GM12878 (cell line): ENCODE results near the gene DGLUCY. TPM values are rescaled to one million over a fixed set of nuclear protein-coding genes. Genes with fewer than 3 reads are reported as not detected.

ENCODE experiments used
- ATAC-seq: fragments of 200-7000 bp; cut with Tn5 transposase; 3 replicates; pipeline ENCODE4 v1.9.1; 2020; ENCODE audit warnings: mild to moderate bottlenecking, moderate library complexity
- BruUV-seq: library from RNA; stranded (reverse); fragments of 400-500 nt; replicated peaks from 2 replicates; lab custom pipeline; 2021; lab: Mats Ljungman, UMichigan
- CTCF ChIA-PET: fragments of 300-600 bp; sonication (Branson Sonifier 250); formaldehyde crosslinking; extraction: SDS; loops from one replicate; lab custom pipeline; 2021; ENCODE audit warnings: inconsistent platforms; lab: Yijun Ruan, JAX
- POLR2A ChIA-PET: fragments of 350-600 bp; formaldehyde crosslinking; extraction: SDS; loops from one replicate; lab custom pipeline; 2021; ENCODE audit warnings: inconsistent platforms; lab: Charles Lee
- RAD21 ChIA-PET: fragments of 300-600 bp; sonication (Branson Sonifier 250); formaldehyde crosslinking; loops from one replicate; lab custom pipeline; 2023; ENCODE audit warnings: antibody characterized with exemption; ENCODE audit not compliant: unreplicated experiment; lab: Charles Lee
- SMC1A ChIA-PET: fragments of 300-600 bp; sonication (Branson Sonifier 250); formaldehyde crosslinking; loops from one replicate; lab custom pipeline; 2023; ENCODE audit not compliant: unreplicated experiment, uncharacterized antibody; lab: Charles Lee
- DNase-seq: peaks from one replicate; pipeline ENCODE4 v3.0.0-alpha.2; 2011; ENCODE audit warnings: low read depth, low spot score
- FAIRE-seq: peaks from 3 replicates; lab custom pipeline; 2011; peaks lifted over from hg19 to GRCh38; lab: Jason Lieb, UNC
- H2AFZ ChIP-seq: 2 replicates; pipeline ENCODE4 v1.6.0; 2011; ENCODE audit warnings: low read depth, low read length, control low read depth; ENCODE audit not compliant: control insufficient read depth
- H3K27ac ChIP-seq: 2 replicates; pipeline ENCODE4 v1.5.1; 2011; ENCODE audit warnings: control low read depth; ENCODE audit not compliant: control insufficient read depth, insufficient read depth
- H3K27me3 ChIP-seq, 2 experiments: replicated peaks in 1 of 2; 2 replicates each; pipeline versions ENCODE4 v1.6.0 to v1.6.1; 2011; ENCODE audit warnings: low read length in 1 of 2; ENCODE audit not compliant: control insufficient read depth in 2 of 2, insufficient read depth in 2 of 2
- H3K36me3 ChIP-seq, 2 experiments: 2 replicates each; pipeline ENCODE4 v1.5.1; 2011; ENCODE audit warnings: low read length in 1 of 2; ENCODE audit not compliant: control insufficient read depth in 2 of 2, insufficient read depth in 2 of 2
- H3K4me1 ChIP-seq: 2 replicates; pipeline ENCODE4 v1.6.1; 2011; ENCODE audit warnings: mild to moderate bottlenecking, low read length, moderate library complexity, mixed read lengths; ENCODE audit not compliant: control insufficient read depth, insufficient read depth
- H3K4me2 ChIP-seq: 2 replicates; pipeline ENCODE4 v1.6.0; 2011; ENCODE audit warnings: control low read depth; ENCODE audit not compliant: control insufficient read depth, insufficient read depth
- H3K4me3 ChIP-seq: fragments of 200-600 bp; sonication (generic); 2 replicates; pipeline ENCODE4 v1.5.1; 2016
- H3K79me2 ChIP-seq: 2 replicates; pipeline ENCODE4 v1.6.0; 2011; ENCODE audit warnings: low read length; ENCODE audit not compliant: control insufficient read depth, insufficient read depth
- H3K9ac ChIP-seq: 2 replicates; pipeline ENCODE4 v1.8.0; 2011; ENCODE audit warnings: low read length, control low read depth, mixed read lengths; ENCODE audit not compliant: control insufficient read depth, insufficient read depth
- H3K9me3 ChIP-seq: replicated peaks from 3 replicates; pipeline ENCODE4 v1.5.1; 2011; ENCODE audit warnings: mild to moderate bottlenecking, low read length; ENCODE audit not compliant: control insufficient read depth, insufficient read depth
- H4K20me1 ChIP-seq: 2 replicates; pipeline ENCODE4 v1.6.0; 2011; ENCODE audit not compliant: control insufficient read depth, insufficient read depth
- ASH2L ChIP-seq: fragments of 300-600, 200-600 bp; sonication (generic); IDR thresholded peaks from 2 replicates; pipeline ENCODE4 v1.6.1; 2017; ENCODE audit warnings: low read depth, mild to moderate bottlenecking, borderline replicate concordance
- BCL3 ChIP-seq: IDR thresholded peaks from 2 replicates; pipeline ENCODE4 v1.6.1; 2011; ENCODE audit warnings: borderline replicate concordance, low read depth, mild to moderate bottlenecking, moderate library complexity, low read length; ENCODE audit not compliant: insufficient read depth, poor library complexity, severe bottlenecking
- CHD1 ChIP-seq: IDR thresholded peaks from 2 replicates; pipeline ENCODE4 v1.6.1; 2012; ENCODE audit warnings: low read depth, low read length, improper control_type of control experiment
- E2F4 ChIP-seq: IDR thresholded peaks from 2 replicates; pipeline ENCODE4 v1.6.1; 2012; ENCODE audit warnings: low read depth, low read length, improper control_type of control experiment
- FOS ChIP-seq: IDR thresholded peaks from 3 replicates; pipeline ENCODE4 v1.6.1; 2011; ENCODE audit warnings: borderline replicate concordance; ENCODE audit not compliant: insufficient read length; ENCODE audit errors: extremely low read depth
- HDAC2 ChIP-seq: fragments of 200-600 bp; sonication (generic); IDR thresholded peaks from 2 replicates; pipeline ENCODE4 v1.6.1; 2017
- IKZF2 ChIP-seq, 2 experiments: fragments of 450-650 bp; IDR thresholded peaks; 2 replicates each; pipeline ENCODE4 v1.6.1; 2017; ENCODE audit warnings: mild to moderate bottlenecking in 2 of 2, moderate library complexity in 2 of 2
- IRF4 ChIP-seq: IDR thresholded peaks from 2 replicates; pipeline ENCODE4 v1.6.1; 2011; ENCODE audit warnings: low read depth, low read length
- MEF2A ChIP-seq: IDR thresholded peaks from 2 replicates; pipeline ENCODE4 v1.6.1; 2011; ENCODE audit warnings: low read depth, mild to moderate bottlenecking, low read length, moderate library complexity; ENCODE audit not compliant: insufficient read depth
- MXI1 ChIP-seq: fragments of 150-350 bp; IDR thresholded peaks from 2 replicates; pipeline ENCODE4 v1.6.1; 2011; ENCODE audit warnings: low read depth, mild to moderate bottlenecking, inconsistent platforms, low read length, improper control_type of control experiment
- POU2F2 ChIP-seq: IDR thresholded peaks from 3 replicates; pipeline ENCODE4 v1.6.1; 2011; ENCODE audit warnings: low read depth, mild to moderate bottlenecking, low read length, borderline replicate concordance
- RB1 ChIP-seq: fragments of 450-650 bp; formaldehyde crosslinking; IDR thresholded peaks from 2 replicates; pipeline ENCODE4 v1.6.1; 2017; ENCODE audit warnings: mild to moderate bottlenecking, borderline replicate concordance
- SRF ChIP-seq, 2 experiments: IDR thresholded peaks; 2 replicates each; pipeline ENCODE4 v1.6.1; 2011; ENCODE audit warnings: low read depth in 2 of 2, low read length in 2 of 2, mild to moderate bottlenecking in 1 of 2, moderate library complexity in 1 of 2
- ZBTB40 ChIP-seq: fragments of 450-650 bp; IDR thresholded peaks from 2 replicates; pipeline ENCODE4 v1.6.1; 2016; ENCODE audit warnings: mild to moderate bottlenecking, moderate library complexity, borderline replicate concordance
- ZNF622 ChIP-seq: fragments of 450-650 bp; IDR thresholded peaks from 2 replicates; pipeline ENCODE4 v1.6.1; 2017; ENCODE audit warnings: mild to moderate bottlenecking, inconsistent platforms
- WGBS: methylation state at CpG from one replicate; pipeline ENCODE4 v1.1.6; 2016; ENCODE audit warnings: low lambda C conversion rate; ENCODE audit not compliant: insufficient replicate concordance, insufficient coverage; ENCODE audit errors: missing lambda C conversion rate; 5-methylcytosine and 5-hydroxymethylcytosine counted together
- in situ Hi-C: fragments of 300-500 bp; cut with MboI; formaldehyde crosslinking; loops from 9 replicates; pipeline ENCODE4 v1.14.3; 2018; ENCODE audit warnings: mixed read lengths
- intact Hi-C: fragments of 100-400 bp; cut with micrococcal nuclease; formaldehyde crosslinking; loops from one replicate; pipeline ENCODE4 v1.14.2; 2022; ENCODE audit not compliant: unreplicated experiment
- polyA plus RNA-seq, 11 experiments: library from polyadenylated mRNA; depleted of rRNA in 4 of 11; unstranded in 6 of 11; stranded (reverse) in 5 of 11; fragments of >200 nt; fragmentation: Nextera tagmentation in 4 of 11; fragmentation: Illumina TruSeq in 1 of 11; extraction: Ambion mirVana in 4 of 11; extraction: Trizol in 1 of 11; gene quantifications; 1 replicate in 1 of 11; 2 replicates in 10 of 11; pipeline versions ENCODE4 v1.2.1 to v1.2.3, GENCODE V29; 2011 to 2016; ENCODE audit warnings: inconsistent platforms in 2 of 11, missing spikeins in 2 of 11, low read depth in 1 of 11
- total RNA-seq, 4 experiments: library from RNA; depleted of rRNA in 3 of 4; stranded (reverse); fragments of >200 nt in 3 of 4; fragmentation: Illumina TruSeq in 1 of 4; extraction: Trizol in 1 of 4; gene quantifications; 2 replicates each; pipeline versions ENCODE4 v1.2.1 to v1.2.3, GENCODE V29; 2013 to 2021
- TF ChIP-seq, protein P1 (sequence below): fragments of 450-650 bp; IDR thresholded peaks from 2 replicates; pipeline ENCODE4 v1.6.1; 2017; ENCODE audit warnings: mild to moderate bottlenecking, low read depth, inconsistent platforms; ENCODE audit not compliant: poor library complexity, severe bottlenecking

The DGLUCY gene
- total and polyA plus RNA-seq, 10 of the 15 experiments (the other 5 are each of a cell fraction or from before 2014, with no cell fraction given): 15.0 to 70.3 (median 55.1) TPM

DNA sequence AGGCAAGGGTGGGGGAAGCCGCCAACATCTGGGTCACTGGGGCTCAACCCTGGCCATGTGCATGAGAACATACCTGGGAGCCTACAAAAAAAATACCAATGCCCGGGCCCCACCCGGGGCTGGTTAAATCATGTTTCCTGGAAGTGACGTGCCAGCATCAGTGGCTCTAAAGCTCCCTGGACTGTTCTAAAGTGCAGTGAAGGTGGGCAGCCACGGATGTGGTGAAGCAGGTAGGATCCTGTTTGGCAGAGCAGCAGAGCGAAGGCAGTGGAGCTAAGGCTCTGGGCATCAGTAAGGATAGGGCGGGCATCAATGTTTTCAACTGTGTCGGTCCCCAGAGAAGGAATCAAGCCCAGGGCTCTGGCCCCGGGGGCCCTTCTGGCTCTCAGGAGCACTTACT is 131.2 kb downstream of the DGLUCY start:
- Histone ChIP-seq H2AFZ (no peak overlapping the region), H3K4me1 (peaks cover 37% of the 10 kb centered on the region), H3K9ac (no peak overlapping the region), H3K9me3 (no peaks in the 10 kb centered on the region), H3K4me3 (no peak overlapping the region), H4K20me1 (no peaks in the 10 kb centered on the region), H3K36me3 (no peaks in the 10 kb centered on the region; a peak in 1 of 4 replicates), H3K27me3 (no peaks in the 10 kb centered on the region)
- WGBS: 94% methylated on average over 9 of the region's 9 CpGs
- no TSS peak for BruUV-seq
- SMC1A ChIA-PET: interaction anchor here (0.8 to 9.8 kb wide), 6 partner anchors 11 to 171 kb away, joined by 3 to 142 read pairs (median 6); no protein-coding TSS in a partner anchor
- RAD21 ChIA-PET: interaction anchor here (1.0 to 5.2 kb wide), 3 partner anchors 13 to 68 kb away, joined by 3 to 90 read pairs (median 6); no protein-coding TSS in a partner anchor
- ATAC-seq (no peak), DNase-seq (no peak)
- in situ Hi-C loops: no loop called here
- TF ChIP-seq MXI1 (no peak), E2F4 (no peak), POU2F2 (no peak), BCL3 (no peak), ZNF622 (no peak), ASH2L (no peak), IRF4 (no peak), SRF (IDR thresholded peaks at IDR 0.05; ENCODE audit: low read depth in 2 of 2, low read length in 2 of 2) (no peak), HDAC2 (no peak), FOS (no peak), IKZF2 (IDR thresholded peaks at IDR 0.05) (no peak), ZBTB40 (no peak), MEF2A (no peak), CHD1 (no peak), RB1 (no peak)
- TF ChIP-seq, protein P1, sequence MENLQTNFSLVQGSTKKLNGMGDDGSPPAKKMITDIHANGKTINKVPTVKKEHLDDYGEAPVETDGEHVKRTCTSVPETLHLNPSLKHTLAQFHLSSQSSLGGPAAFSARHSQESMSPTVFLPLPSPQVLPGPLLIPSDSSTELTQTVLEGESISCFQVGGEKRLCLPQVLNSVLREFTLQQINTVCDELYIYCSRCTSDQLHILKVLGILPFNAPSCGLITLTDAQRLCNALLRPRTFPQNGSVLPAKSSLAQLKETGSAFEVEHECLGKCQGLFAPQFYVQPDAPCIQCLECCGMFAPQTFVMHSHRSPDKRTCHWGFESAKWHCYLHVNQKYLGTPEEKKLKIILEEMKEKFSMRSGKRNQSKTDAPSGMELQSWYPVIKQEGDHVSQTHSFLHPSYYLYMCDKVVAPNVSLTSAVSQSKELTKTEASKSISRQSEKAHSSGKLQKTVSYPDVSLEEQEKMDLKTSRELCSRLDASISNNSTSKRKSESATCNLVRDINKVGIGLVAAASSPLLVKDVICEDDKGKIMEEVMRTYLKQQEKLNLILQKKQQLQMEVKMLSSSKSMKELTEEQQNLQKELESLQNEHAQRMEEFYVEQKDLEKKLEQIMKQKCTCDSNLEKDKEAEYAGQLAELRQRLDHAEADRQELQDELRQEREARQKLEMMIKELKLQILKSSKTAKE: no peak
- TF ChIP-seq, all 136 proteins: peak for 0
- H3K4me2 ChIP-seq: no peak overlapping the region
- POLR2A ChIA-PET: interaction anchor here (5.9 kb wide), 1 partner anchor 17 kb away, joined by 108 read pairs; no protein-coding TSS in a partner anchor
- intact Hi-C loops: no loop called here
- H3K79me2 ChIP-seq: peaks cover 15% of the 10 kb centered on the region
- no peak for FAIRE-seq
- H3K27ac ChIP-seq: no peak overlapping the region
- CTCF ChIA-PET: interaction anchor here (6.5 kb wide), 1 partner anchor 17 kb away, joined by 59 read pairs; no protein-coding TSS in a partner anchor
